ENCODE results near the gene PPP1R7.

The PPP1R7 gene

GRCh38 chr2:241198381-241199279 lies 48.4 kb downstream of the PPP1R7 start:
- DNase-seq: no peak

- DNase-seq: no peak
These were observed 49.0 kb downstream of the PPP1R7 start for GRCh38 chr2:241199286-241199685.

GRCh38 chr2:241199897-241200821 lies 49.9 kb downstream of the PPP1R7 start:
- DNase-seq: no peak

- DNase-seq: no peak
These were observed 50.6 kb downstream of the PPP1R7 start for GRCh38 chr2:241200822-241201395.

GRCh38 chr2:241201445-241202267 lies 51.4 kb downstream of the PPP1R7 start:
- DNase-seq: no peak

GRCh38 chr2:241202268-241202585 lies 52.0 kb downstream of the PPP1R7 start:
- DNase-seq: no peak

GRCh38 chr2:241202681-241203080 lies 52.4 kb downstream of the PPP1R7 start:
- DNase-seq: no peak

- DNase-seq: no peak
These were observed 53.1 kb downstream of the PPP1R7 start for GRCh38 chr2:241203218-241204009.

GRCh38 chr2:241204010-241204384 lies 53.7 kb downstream of the PPP1R7 start:
- DNase-seq: no peak

- no peak for DNase-seq
These were observed 54.2 kb downstream of the PPP1R7 start for GRCh38 chr2:241204490-241204889.

GRCh38 chr2:241205086-241205485 lies 54.8 kb downstream of the PPP1R7 start:
- no peak for DNase-seq

- no peak for DNase-seq
These were observed 56.9 kb downstream of the PPP1R7 start for GRCh38 chr2:241207151-241207550.

- DNase-seq: no peak
These were observed 57.4 kb downstream of the PPP1R7 start for GRCh38 chr2:241207641-241208040.

GRCh38 chr2:241208058-241208457 lies 57.8 kb downstream of the PPP1R7 start:
- DNase-seq: no peak

- DNase-seq: no peak
These were observed 59.0 kb downstream of the PPP1R7 start for GRCh38 chr2:241209271-241209670.

GRCh38 chr2:241211276-241211675 lies 61.0 kb downstream of the PPP1R7 start:
- DNase-seq: no peak

GRCh38 chr2:241213041-241213440 lies 62.8 kb downstream of the PPP1R7 start:
- DNase-seq: no peak

- DNase-seq: no peak
These were observed 63.3 kb downstream of the PPP1R7 start for GRCh38 chr2:241213567-241213966.

GRCh38 chr2:241214209-241214608 lies 63.9 kb downstream of the PPP1R7 start:
- DNase-seq: no peak

GRCh38 chr2:241214766-241215165 lies 64.5 kb downstream of the PPP1R7 start:
- DNase-seq: no peak

GRCh38 chr2:241215421-241215820 lies 65.2 kb downstream of the PPP1R7 start:
- no peak for DNase-seq
